Pancreas (tissue), 10 donors: ENCODE results near the gene ARHGAP12. TPM values are rescaled to one million over a fixed set of nuclear protein-coding genes. Genes with fewer than 3 reads are reported as not detected.

Experiments used
- ATAC-seq, 4 donors: fragments of 200-7000 bp; cut with Tn5 transposase; one replicate each; pipeline versions ENCODE4 v1.8.0 to v1.9.1; 2020; ENCODE audit warnings: mild to moderate bottlenecking in 4 of 4, moderate library complexity in 4 of 4
- DNase-seq, 6 donors: peaks; one replicate each; pipeline ENCODE4 v3.0.0-alpha.2; 2020
- FAIRE-seq: peaks from 2 replicates; lab custom pipeline; 2012; peaks lifted over from hg19 to GRCh38; lab: Jason Lieb, UNC
- H3K27ac ChIP-seq, 4 donors: fragments of 200-600 bp; sonication (generic); 1 replicate in 3 of 4; 2 replicates in 1 of 4; pipeline versions ENCODE4 v1.5.0 to v1.8.0; 2020
- H3K27me3 ChIP-seq, 4 donors: fragments of 200-600 bp; one replicate each; pipeline ENCODE4 v1.8.0; 2021
- H3K36me3 ChIP-seq, 3 donors: fragments of 200-600 bp; sonication (generic) in 1 of 3; one replicate each; pipeline versions ENCODE4 v1.5.0 to v1.8.0; 2020 to 2021
- H3K4me1 ChIP-seq, 3 donors: fragments of 200-600 bp; one replicate each; pipeline ENCODE4 v1.8.0; 2021
- H3K4me3 ChIP-seq, 4 donors: fragments of 200-600 bp; sonication (generic) in 2 of 4; one replicate each; pipeline versions ENCODE4 v1.5.0 to v1.8.0; 2020 to 2021
- H3K9me3 ChIP-seq, 4 donors: fragments of 200-600 bp; one replicate each; pipeline ENCODE4 v1.8.0; 2021
- WGBS, 2 donors: extraction: QIAGEN DNeasy Blood & Tissue Kit; methylation state at CpG; one replicate each; pipeline ENCODE4 v1.1.7; 2013; 5-methylcytosine and 5-hydroxymethylcytosine counted together
- intact Hi-C, 3 donors: fragments of 100-400 bp; cut with DNase I; formaldehyde crosslinking; loops; one replicate each; pipeline versions ENCODE4 v1.11.1 to v1.14.2; 2022
- polyA plus RNA-seq, 2 donors: library from polyadenylated mRNA; stranded (reverse); fragments of 200-250 nt; gene quantifications; one replicate each; pipeline ENCODE4 v1.2.3, GENCODE V29; 2013
- total RNA-seq, 6 donors: library from RNA; stranded (reverse); fragmentation: NEBNext Ultra II Directional in 4 of 6; extraction: Animal tissue kit (Norgen Biotek cat#: 25700) in 4 of 6; gene quantifications; one replicate each; pipeline versions ENCODE4 v1.2.1 to v1.2.4, GENCODE V29; 2021 to 2023
- TF ChIP-seq, protein P1 (sequence below), 4 donors: fragments of 200-600 bp; sonication (generic) in 3 of 4; IDR thresholded peaks; one replicate each; pipeline versions ENCODE4 v1.5.0 to v1.8.0; 2021; ENCODE audit warnings: antibody characterized with exemption in 4 of 4
- donor health status: healthy with polysubstance abuse.
- donor health status: DM: no; HTN: no; CAD: no; lungs with moderate emphysema.
- donor health status: DM: no; HTN: no; CAD: no.
- donor health status: control.
- donor health status: control.
- donor health status: Bipolar disorder and iron deficiency.
- donor health status: DM: yes; HTN: yes; CAD: no.
- donor health status: DM: no; HTN: no; CAD: no.
- donor health status: DM: no; HTN: no; CAD: no.
- donor health status: DM: yes; HTN: yes; CAD: no.

ARHGAP12 gene
- total and polyA plus RNA-seq, 8 donors, result 16.3 to 30.1 (median 23.5) TPM

GRCh38 chr10:31921031-31921430 lies 7.6 kb downstream of the ARHGAP12 start:
- H3K4me3 ChIP-seq, result no peak overlapping the region
- no peaks in the 10 kb centered on the region for H3K36me3 ChIP-seq
- intact Hi-C loops, result loop anchor here in 1 of 3 donors (10.0 kb wide), 1 partner anchor 46 kb away; no protein-coding TSS in a partner anchor
- H3K9me3 ChIP-seq, result no peaks in the 10 kb centered on the region
- peak overlapping the region in 1 of 4 donors; percentile 67 for H3K27ac ChIP-seq
- DNase-seq (no peak), ATAC-seq (peak in 2 of 4 donors; percentile 23 to 42), FAIRE-seq (no peak)
- peaks cover 23 to 36% (median 32%) of the 10 kb centered on the region in 3 donors for H3K4me1 ChIP-seq
- H3K27me3 ChIP-seq, result no peaks in the 10 kb centered on the region
- WGBS, 2 donors, result 39 to 46% methylated on average over 4 of the region's 4 CpGs
- TF ChIP-seq, protein P1, sequence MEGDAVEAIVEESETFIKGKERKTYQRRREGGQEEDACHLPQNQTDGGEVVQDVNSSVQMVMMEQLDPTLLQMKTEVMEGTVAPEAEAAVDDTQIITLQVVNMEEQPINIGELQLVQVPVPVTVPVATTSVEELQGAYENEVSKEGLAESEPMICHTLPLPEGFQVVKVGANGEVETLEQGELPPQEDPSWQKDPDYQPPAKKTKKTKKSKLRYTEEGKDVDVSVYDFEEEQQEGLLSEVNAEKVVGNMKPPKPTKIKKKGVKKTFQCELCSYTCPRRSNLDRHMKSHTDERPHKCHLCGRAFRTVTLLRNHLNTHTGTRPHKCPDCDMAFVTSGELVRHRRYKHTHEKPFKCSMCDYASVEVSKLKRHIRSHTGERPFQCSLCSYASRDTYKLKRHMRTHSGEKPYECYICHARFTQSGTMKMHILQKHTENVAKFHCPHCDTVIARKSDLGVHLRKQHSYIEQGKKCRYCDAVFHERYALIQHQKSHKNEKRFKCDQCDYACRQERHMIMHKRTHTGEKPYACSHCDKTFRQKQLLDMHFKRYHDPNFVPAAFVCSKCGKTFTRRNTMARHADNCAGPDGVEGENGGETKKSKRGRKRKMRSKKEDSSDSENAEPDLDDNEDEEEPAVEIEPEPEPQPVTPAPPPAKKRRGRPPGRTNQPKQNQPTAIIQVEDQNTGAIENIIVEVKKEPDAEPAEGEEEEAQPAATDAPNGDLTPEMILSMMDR (IDR thresholded peaks at IDR 0.05), result no peak

- ATAC-seq (peak in 2 of 4 donors; percentile 48 to 54), FAIRE-seq (no peak), DNase-seq (no peak)
- Histone ChIP-seq H3K36me3 (no peaks in the 10 kb centered on the region), H3K27me3 (no peaks in the 10 kb centered on the region), H3K4me3 (no peak overlapping the region), H3K9me3 (no peaks in the 10 kb centered on the region), H3K4me1 (peaks cover 19 to 33% (median 27%) of the 10 kb centered on the region in 3 donors), H3K27ac (peak overlapping the region in 1 of 4 donors; percentile 67)
- TF ChIP-seq, protein P1 (IDR thresholded peaks at IDR 0.05), result no peak
- 36 to 40% methylated on average over 2 of the region's 2 CpGs for WGBS, 2 donors
- intact Hi-C loops, result loop anchor here in 1 of 3 donors (10.0 kb wide), 1 partner anchor 46 kb away; no protein-coding TSS in a partner anchor
Observed at GRCh38 chr10:31920538-31920937, 8.1 kb downstream of the ARHGAP12 start.

GRCh38 chr10:31918671-31919409 lies 9.8 kb downstream of the ARHGAP12 start:
- intact Hi-C loops, result no loop called here
- peaks cover 17 to 26% (median 18%) of the 10 kb centered on the region in 3 donors for H3K4me1 ChIP-seq
- no peaks in the 10 kb centered on the region for H3K9me3 ChIP-seq
- no peaks in the 10 kb centered on the region for H3K27me3 ChIP-seq
- H3K4me3 ChIP-seq, result no peak overlapping the region
- no peak for ATAC-seq
- TF ChIP-seq, protein P1 (IDR thresholded peaks at IDR 0.05), result no peak
- WGBS, 2 donors, result 83 to 91% methylated on average over 2 of the region's 2 CpGs
- no peak for FAIRE-seq
- H3K36me3 ChIP-seq, result no peaks in the 10 kb centered on the region
- no peak for DNase-seq
- H3K27ac ChIP-seq, result no peak overlapping the region

GRCh38 chr10:31914370-31914769 lies 14.3 kb downstream of the ARHGAP12 start:
- Histone ChIP-seq H3K36me3 (no peaks in the 10 kb centered on the region), H3K4me3 (no peak overlapping the region), H3K4me1 (peaks cover 0 to 29% (median 17%) of the 10 kb centered on the region in 3 donors), H3K27ac (no peak overlapping the region), H3K27me3 (no peaks in the 10 kb centered on the region), H3K9me3 (no peaks in the 10 kb centered on the region)
- FAIRE-seq, result no peak
- TF ChIP-seq, protein P1 (IDR thresholded peaks at IDR 0.05), result no peak
- DNase-seq, result no peak
- ATAC-seq, result no peak
- intact Hi-C loops, result no loop called here
- WGBS, 2 donors, result 91 to 92% methylated on average over 2 of the region's 2 CpGs
